SW 1271 (cell line): ENCODE data around the gene EFHD1.
"Not testable (repeated sequence)": the region's sequence is repeated elsewhere in the genome, so short reads cannot be mapped to it uniquely, and the experiment has no call there.

Source experiments
- DNase-seq, 2 experiments: peaks; one replicate each; lab custom pipeline; 2025; lab: John Stamatoyannopoulos, UW

EFHD1 gene

GRCh38 chr2:232652505-232652851 is 19.1 kb downstream of the EFHD1 start:
- no peak for DNase-seq

GRCh38 chr2:232653441-232653840 is 20.0 kb downstream of the EFHD1 start:
- no peak for DNase-seq

GRCh38 chr2:232655392-232655791 is 22.0 kb downstream of the EFHD1 start:
- no peak for DNase-seq

GRCh38 chr2:232658217-232658785 is 24.9 kb downstream of the EFHD1 start:
- DNase-seq: no peak

GRCh38 chr2:232659359-232659758 is 26.0 kb downstream of the EFHD1 start:
- no peak for DNase-seq

GRCh38 chr2:232662486-232663260 is 29.3 kb downstream of the EFHD1 start:
- DNase-seq: no peak

GRCh38 chr2:232666051-232666805 is 32.8 kb downstream of the EFHD1 start:
- DNase-seq: no peak

GRCh38 chr2:232667989-232668583 is 34.7 kb downstream of the EFHD1 start:
- no peak for DNase-seq

- no peak for DNase-seq
Measured at GRCh38 chr2:232668805-232669444, 35.5 kb downstream of the EFHD1 start.

- no peak for DNase-seq
Measured at GRCh38 chr2:232672588-232672987, 39.2 kb downstream of the EFHD1 start.

- no peak for DNase-seq
Measured at GRCh38 chr2:232674491-232674890, 41.1 kb downstream of the EFHD1 start.

GRCh38 chr2:232675381-232675780 is 42.0 kb downstream of the EFHD1 start:
- no peak for DNase-seq

- DNase-seq: no peak
Measured at GRCh38 chr2:232680006-232680405, 46.6 kb downstream of the EFHD1 start.

- no peak for DNase-seq
Measured at GRCh38 chr2:232681527-232681926, 48.1 kb downstream of the EFHD1 start.

GRCh38 chr2:232683368-232683767 is 50.0 kb downstream of the EFHD1 start:
- no peak for DNase-seq

- DNase-seq: not testable (repeated sequence)
Measured at GRCh38 chr2:232685391-232685790, 52.0 kb downstream of the EFHD1 start.

- DNase-seq: no peak
Measured at GRCh38 chr2:232687382-232688160, 54.2 kb downstream of the EFHD1 start.

- DNase-seq: no peak
Measured at GRCh38 chr2:232688201-232688600, 54.8 kb downstream of the EFHD1 start.

GRCh38 chr2:232689152-232689910 is 55.9 kb downstream of the EFHD1 start:
- DNase-seq: no peak

GRCh38 chr2:232691117-232691516 is 57.7 kb downstream of the EFHD1 start:
- not testable (repeated sequence) for DNase-seq

GRCh38 chr2:232693344-232693743 is 59.9 kb downstream of the EFHD1 start:
- no peak for DNase-seq
